ENCODE data around the gene GLRX3. TPM values are rescaled to one million over a fixed set of nuclear protein-coding genes. Genes with fewer than 3 reads are reported as not detected.
A peak's percentile ranks its signal among the peaks of the same experiment; 100 is the strongest.

Gene GLRX3
- total and polyA plus RNA-seq, 2 of the 13 experiments (the other 11 are each of a cell fraction or from before 2014, with no cell fraction given) = 91.4 to 135 TPM

DNA sequence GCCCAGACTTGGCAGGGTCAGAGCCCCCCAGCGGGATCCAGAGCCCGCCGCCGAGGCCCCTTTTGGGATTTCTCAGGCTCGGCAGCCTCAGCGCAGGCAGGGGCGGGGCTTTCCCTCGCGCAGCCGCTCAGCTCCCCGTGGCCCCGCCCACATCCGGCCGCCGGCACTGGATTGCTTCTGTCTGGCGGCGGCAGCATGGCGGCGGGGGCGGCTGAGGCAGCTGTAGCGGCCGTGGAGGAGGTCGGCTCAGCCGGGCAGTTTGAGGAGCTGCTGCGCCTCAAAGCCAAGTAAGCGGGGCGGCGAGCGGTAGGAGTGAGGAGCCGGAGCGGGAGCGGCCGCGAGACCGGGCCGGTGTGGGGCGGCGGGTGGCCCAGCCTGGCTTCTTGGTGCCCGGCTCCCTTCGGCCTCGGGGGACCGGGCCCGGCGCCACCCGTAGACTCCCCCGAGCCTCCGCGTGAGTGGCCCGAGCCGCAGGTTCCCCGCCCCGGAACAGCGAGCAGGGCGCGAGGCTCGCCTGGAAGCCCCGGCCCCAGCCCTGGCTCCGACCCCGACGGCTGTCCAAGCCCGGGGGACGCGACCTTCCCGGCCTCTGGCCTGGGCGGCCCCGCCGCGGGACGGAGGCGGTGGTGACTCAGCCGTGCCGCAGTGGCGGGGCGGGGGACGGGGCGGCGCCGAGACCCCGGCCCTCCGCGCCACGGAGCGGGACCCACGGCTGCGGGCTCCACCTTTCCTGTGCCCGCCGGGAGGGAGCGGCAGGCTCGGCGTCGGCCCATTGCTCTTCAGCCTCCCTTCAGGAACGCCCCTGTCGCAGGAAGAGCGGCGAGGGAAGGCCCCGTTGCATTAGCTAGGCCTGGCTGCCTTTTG is at the start of gene GLRX3 (continued):
- TF ChIP-seq REPIN1 (CRISPR knock-in tag; IDR thresholded peaks at IDR 0.05; ENCODE audit: borderline replicate concordance, low read depth) (no peak), RFX1 (IDR thresholded peaks at IDR 0.05) (no peak), SP140L (CRISPR knock-in tag; IDR thresholded peaks at IDR 0.05; ENCODE audit: borderline replicate concordance) (no peak), ARNT2 (CRISPR knock-in tag; IDR thresholded peaks at IDR 0.05; ENCODE audit: low read depth) (peak; percentile 72), ZNF235 (CRISPR knock-in tag; IDR thresholded peaks at IDR 0.05; ENCODE audit: borderline replicate concordance) (0 out of 2 replicates have a peak, but pooled peaks have one; percentile 41), ZNF546 (CRISPR knock-in tag; conservative IDR thresholded peaks at IDR 0.05) (no peak), TP53 (CRISPR knock-in tag; conservative IDR thresholded peaks at IDR 0.05) (no peak), PPARG (CRISPR knock-in tag; conservative IDR thresholded peaks at IDR 0.05) (no peak), LCORL (IDR thresholded peaks at IDR 0.05) (no peak), LCORL (CRISPR knock-in tag; IDR thresholded peaks at IDR 0.05) (no peak), ZNF543 (CRISPR knock-in tag; IDR thresholded peaks at IDR 0.05) (peak; percentile 75), ZNF879 (CRISPR knock-in tag; IDR thresholded peaks at IDR 0.05) (no peak), NR2C2 (CRISPR knock-in tag; IDR thresholded peaks at IDR 0.05; ENCODE audit: borderline replicate concordance) (no peak; the same call in 1 of the 2 replicates), ZFP82 (CRISPR knock-in tag; IDR thresholded peaks at IDR 0.05; ENCODE audit: borderline replicate concordance) (no peak), SIX4 (CRISPR knock-in tag; IDR thresholded peaks at IDR 0.05) (no peak)
- TF ChIP-seq, protein P1, sequence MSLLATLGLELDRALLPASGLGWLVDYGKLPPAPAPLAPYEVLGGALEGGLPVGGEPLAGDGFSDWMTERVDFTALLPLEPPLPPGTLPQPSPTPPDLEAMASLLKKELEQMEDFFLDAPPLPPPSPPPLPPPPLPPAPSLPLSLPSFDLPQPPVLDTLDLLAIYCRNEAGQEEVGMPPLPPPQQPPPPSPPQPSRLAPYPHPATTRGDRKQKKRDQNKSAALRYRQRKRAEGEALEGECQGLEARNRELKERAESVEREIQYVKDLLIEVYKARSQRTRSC (CRISPR knock-in tag; IDR thresholded peaks at IDR 0.05; ENCODE audit: low read depth) = no peak
- TF ChIP-seq, protein P2, sequence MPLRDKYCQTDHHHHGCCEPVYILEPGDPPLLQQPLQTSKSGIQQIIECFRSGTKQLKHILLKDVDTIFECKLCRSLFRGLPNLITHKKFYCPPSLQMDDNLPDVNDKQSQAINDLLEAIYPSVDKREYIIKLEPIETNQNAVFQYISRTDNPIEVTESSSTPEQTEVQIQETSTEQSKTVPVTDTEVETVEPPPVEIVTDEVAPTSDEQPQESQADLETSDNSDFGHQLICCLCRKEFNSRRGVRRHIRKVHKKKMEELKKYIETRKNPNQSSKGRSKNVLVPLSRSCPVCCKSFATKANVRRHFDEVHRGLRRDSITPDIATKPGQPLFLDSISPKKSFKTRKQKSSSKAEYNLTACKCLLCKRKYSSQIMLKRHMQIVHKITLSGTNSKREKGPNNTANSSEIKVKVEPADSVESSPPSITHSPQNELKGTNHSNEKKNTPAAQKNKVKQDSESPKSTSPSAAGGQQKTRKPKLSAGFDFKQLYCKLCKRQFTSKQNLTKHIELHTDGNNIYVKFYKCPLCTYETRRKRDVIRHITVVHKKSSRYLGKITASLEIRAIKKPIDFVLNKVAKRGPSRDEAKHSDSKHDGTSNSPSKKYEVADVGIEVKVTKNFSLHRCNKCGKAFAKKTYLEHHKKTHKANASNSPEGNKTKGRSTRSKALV (CRISPR knock-in tag; IDR thresholded peaks at IDR 0.05) = no peak
- TF ChIP-seq, protein P3, sequence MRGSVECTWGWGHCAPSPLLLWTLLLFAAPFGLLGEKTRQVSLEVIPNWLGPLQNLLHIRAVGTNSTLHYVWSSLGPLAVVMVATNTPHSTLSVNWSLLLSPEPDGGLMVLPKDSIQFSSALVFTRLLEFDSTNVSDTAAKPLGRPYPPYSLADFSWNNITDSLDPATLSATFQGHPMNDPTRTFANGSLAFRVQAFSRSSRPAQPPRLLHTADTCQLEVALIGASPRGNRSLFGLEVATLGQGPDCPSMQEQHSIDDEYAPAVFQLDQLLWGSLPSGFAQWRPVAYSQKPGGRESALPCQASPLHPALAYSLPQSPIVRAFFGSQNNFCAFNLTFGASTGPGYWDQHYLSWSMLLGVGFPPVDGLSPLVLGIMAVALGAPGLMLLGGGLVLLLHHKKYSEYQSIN (CRISPR knock-in tag; IDR thresholded peaks at IDR 0.05; ENCODE audit: borderline replicate concordance) = no peak
- TF ChIP-seq, protein P4, sequence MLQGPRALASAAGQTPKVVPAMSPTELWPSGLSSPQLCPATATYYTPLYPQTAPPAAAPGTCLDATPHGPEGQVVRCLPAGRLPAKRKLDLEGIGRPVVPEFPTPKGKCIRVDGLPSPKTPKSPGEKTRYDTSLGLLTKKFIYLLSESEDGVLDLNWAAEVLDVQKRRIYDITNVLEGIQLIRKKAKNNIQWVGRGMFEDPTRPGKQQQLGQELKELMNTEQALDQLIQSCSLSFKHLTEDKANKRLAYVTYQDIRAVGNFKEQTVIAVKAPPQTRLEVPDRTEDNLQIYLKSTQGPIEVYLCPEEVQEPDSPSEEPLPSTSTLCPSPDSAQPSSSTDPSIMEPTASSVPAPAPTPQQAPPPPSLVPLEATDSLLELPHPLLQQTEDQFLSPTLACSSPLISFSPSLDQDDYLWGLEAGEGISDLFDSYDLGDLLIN (CRISPR knock-in tag; IDR thresholded peaks at IDR 0.05; ENCODE audit: borderline replicate concordance) = no peak
- TF ChIP-seq, protein P5, sequence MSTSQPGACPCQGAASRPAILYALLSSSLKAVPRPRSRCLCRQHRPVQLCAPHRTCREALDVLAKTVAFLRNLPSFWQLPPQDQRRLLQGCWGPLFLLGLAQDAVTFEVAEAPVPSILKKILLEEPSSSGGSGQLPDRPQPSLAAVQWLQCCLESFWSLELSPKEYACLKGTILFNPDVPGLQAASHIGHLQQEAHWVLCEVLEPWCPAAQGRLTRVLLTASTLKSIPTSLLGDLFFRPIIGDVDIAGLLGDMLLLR (CRISPR knock-in tag; IDR thresholded peaks at IDR 0.05) = peak; percentile 33
- TF ChIP-seq, protein P6, sequence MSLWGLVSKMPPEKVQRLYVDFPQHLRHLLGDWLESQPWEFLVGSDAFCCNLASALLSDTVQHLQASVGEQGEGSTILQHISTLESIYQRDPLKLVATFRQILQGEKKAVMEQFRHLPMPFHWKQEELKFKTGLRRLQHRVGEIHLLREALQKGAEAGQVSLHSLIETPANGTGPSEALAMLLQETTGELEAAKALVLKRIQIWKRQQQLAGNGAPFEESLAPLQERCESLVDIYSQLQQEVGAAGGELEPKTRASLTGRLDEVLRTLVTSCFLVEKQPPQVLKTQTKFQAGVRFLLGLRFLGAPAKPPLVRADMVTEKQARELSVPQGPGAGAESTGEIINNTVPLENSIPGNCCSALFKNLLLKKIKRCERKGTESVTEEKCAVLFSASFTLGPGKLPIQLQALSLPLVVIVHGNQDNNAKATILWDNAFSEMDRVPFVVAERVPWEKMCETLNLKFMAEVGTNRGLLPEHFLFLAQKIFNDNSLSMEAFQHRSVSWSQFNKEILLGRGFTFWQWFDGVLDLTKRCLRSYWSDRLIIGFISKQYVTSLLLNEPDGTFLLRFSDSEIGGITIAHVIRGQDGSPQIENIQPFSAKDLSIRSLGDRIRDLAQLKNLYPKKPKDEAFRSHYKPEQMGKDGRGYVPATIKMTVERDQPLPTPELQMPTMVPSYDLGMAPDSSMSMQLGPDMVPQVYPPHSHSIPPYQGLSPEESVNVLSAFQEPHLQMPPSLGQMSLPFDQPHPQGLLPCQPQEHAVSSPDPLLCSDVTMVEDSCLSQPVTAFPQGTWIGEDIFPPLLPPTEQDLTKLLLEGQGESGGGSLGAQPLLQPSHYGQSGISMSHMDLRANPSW (CRISPR knock-in tag; IDR thresholded peaks at IDR 0.05; ENCODE audit: borderline replicate concordance) = no peak

Measured in HepG2 (cell line).